ENCODE results near the gene C19orf81.
A peak's percentile ranks its signal among the peaks of the same experiment; 100 is the strongest.

Gene C19orf81

GRCh38 chr19:50629801-50630200 is 19.4 kb upstream of the C19orf81 start:
- DNase-seq: no peak

- no peak for DNase-seq
Observed at GRCh38 chr19:50632151-50632835, 17.0 kb upstream of the C19orf81 start.

DNA sequence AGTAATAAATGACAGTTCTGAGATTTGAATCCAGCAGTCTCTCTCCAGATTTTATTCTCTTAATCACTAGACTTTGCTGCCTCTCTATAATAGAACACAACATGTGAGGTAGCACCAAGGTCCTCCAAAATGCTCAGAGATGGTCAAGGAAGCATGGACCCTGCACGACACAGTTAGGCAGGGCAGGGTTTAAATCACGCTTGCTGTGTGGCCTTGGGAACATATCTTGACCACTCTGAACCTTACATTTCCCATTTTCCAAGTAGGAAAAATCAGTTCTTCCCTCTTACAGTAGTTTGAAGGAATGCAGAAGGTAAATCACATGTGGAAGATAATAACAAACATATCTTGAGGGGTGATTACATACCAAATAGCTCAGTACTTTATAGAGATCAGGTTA is 15.9 kb upstream of the C19orf81 start:
- no peak for DNase-seq

- no peak for DNase-seq
Observed at GRCh38 chr19:50633973-50634372, 15.3 kb upstream of the C19orf81 start.

DNA sequence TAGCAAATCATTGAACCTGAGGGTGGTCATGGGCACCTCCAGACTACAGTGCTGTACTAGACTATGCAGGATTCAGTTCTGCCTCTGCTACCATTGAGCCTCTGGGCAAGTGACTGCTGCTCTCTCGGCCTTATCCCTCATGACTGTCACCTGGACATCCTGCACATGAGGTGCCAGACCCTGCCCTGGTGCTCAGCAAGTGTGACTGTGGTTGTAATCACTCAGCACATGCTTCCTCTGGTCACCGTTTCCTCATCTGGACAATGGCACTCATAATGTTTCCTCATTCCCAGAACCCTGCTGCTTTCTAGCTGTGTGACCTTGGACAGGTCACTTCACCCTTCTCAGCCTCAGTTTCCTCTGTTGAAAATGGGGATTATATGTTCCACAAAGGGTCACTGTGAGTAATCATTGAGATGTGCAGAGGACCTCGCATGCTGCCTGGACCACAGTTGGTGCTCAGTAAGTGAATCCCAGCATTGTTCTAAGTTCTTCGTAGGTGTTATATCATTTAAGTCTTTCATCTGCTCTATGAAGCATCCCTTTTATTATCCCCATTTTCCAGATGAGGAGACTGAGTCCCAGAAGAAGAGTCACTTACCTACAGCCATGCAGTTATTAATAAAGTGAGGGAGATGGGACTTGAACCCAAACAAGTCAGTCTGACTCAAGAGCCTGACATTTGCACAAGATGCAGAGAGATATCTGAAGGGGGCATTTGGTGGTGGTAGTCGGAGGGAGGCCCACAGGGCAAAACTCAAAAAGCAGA is 12.7 kb upstream of the C19orf81 start:
- DNase-seq: no peak

- no peak for DNase-seq
Observed at GRCh38 chr19:50638600-50638999, 10.6 kb upstream of the C19orf81 start.

- DNase-seq: peak; percentile 25 to 50
Observed at GRCh38 chr19:50639121-50640112, 9.8 kb upstream of the C19orf81 start, which contains the start of gene SYT3. Gene SYT3 (minus strand): TSS chr19:50639881. CDS start chr19:50637411, 2,470 bp downstream.

- DNase-seq: no peak
Observed at GRCh38 chr19:50640368-50640767, 8.9 kb upstream of the C19orf81 start.

DNA sequence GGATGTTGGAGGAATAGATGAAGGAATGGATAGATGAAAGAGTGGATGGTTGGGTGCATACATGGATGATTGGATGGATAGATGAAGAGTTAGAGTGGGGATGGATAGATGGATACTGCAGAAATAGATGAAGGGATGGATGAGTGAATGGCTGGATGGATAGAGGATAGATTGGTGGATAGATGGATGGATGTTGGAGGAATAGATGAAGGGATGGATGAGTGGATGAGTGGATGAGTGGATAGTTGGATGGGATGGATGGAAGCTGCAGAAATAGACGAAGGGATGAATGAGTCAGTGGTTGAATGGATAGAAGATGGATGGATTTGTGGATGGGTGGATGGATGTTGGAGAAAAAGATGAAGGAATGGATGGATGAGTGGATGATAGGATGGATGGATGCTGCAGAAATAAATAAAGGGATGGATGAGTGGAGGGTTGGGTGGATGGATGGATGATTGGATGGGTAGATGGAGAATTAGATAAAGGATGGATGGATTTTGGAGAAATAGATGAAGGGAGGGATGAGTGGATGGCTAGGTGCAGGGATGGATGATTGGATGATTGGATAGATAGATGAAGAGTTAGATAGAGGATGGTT is 4.8 kb upstream of the C19orf81 start:
- no peak for DNase-seq

DNA sequence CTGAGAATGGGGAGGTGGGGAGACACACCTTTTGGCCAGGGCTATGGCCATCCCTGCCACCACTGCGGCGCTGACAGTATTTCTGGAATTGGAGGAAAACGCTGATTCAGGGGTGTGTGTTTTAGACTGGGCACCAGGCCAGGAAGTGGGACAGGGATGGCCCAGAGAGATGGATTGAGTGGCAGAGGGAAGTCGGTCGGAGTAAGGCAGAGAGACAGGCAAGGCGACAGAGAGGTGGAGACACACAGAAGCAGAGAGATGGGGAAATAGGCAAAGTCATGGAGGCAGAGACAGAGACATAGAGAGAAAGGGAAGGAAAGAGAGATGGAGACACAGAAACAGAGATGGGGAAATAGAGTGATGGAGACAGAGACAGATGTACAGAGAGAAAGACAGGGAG is 4.1 kb upstream of the C19orf81 start:
- no peak for DNase-seq

DNA sequence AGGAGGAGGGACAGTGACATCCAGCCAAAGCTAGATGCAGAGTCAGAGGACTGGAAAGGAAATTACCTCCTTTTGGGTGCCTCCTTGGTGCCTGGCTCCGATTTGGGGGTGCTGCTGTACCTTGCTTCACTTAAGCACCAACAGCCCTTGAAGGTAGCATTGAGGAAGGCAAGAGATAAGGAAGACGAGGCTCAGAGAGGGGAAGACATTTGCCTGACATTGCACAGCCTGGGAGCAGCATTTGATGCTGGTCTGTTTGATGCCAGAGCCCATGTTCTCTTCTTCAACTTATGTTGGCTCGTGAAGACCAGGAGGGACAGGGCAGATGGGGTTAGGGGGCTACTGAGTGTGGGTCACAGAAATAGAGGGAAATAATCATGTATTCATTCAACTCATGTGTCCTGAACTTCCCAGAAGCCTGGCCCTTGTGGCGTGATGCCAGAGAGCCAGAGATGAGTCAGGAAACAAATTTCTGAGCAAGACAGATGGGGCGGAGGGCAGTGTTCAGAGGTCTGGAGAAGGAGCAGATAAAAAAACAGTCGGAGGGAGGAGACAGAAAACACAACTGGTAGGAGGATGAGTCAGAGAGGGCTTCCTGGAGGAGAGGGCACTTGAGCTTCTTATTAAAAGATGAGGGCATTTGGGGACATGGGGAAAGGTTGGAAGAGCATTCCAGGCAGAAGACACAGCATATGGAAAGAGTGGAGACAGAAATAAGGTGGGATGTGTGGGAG is 3.0 kb upstream of the C19orf81 start:
- no peak for DNase-seq

GRCh38 chr19:50647879-50648615 is 1.2 kb upstream of the C19orf81 start:
- DNase-seq: no peak

- no peak for DNase-seq
Observed at GRCh38 chr19:50648659-50649058, 586 bp upstream of the C19orf81 start.

DNA sequence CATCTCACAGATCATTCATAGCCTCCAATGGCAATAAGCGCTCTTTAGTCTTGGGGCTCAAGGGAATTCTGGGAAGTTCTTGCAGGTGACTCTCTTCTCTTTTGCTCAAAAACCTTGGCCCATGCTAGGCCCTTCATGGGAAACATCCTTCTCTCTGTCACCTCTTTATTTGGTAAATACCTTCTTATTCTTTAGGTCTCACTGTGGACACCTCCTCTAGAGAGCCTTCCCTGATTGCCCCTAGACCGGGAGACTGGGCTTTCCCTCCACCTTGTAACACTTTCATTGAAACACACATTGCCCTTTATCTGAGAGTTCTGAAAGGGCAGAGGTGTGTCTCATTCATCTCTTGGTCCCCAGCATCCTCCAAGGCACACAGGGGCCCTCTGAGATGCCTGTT is 1.9 kb downstream of the C19orf81 start:
- DNase-seq: no peak

DNA sequence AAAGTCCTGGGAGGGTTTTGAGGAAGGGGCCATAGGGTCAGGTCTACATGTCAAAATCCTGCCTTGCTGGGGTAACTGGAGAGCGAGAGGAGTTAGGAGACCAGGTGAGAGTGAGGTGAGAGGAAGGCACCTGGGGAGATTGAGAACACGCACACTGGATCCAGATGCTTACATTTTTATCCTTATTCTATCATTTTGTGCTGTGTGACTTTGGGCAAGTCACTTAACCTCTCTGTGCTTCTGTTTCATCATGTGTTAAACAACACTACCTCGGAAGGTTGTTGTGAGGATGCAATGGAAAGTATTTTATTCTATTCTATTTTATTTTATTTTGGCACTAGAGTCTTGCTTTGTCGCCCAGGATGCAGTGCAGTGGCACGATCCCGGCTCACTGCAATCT is 3.5 kb downstream of the C19orf81 start:
- no peak for DNase-seq

- no peak for DNase-seq
Observed at GRCh38 chr19:50654882-50655281, 5.6 kb downstream of the C19orf81 start.

DNA sequence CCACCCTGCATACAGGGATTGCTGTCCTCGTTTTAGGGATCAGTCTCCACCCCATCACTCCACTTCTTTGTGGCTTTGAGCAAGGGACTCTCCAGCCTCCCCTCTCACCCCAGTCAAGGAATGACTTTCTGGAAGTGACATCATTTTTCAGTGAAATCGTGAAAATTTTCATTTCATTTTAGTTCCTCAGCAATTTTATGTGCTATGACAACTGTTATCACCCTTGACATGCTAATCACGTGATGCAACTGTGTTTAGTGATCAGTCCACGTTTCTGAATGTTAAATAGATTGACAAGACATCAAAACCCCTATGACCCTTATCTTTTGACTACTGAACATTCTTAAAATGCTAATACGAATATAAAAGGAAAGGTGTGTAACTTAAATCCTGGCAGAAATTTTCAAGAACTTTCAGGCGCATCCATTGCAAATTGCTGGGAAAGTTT is 8.0 kb downstream of the C19orf81 start:
- no peak for DNase-seq

DNA sequence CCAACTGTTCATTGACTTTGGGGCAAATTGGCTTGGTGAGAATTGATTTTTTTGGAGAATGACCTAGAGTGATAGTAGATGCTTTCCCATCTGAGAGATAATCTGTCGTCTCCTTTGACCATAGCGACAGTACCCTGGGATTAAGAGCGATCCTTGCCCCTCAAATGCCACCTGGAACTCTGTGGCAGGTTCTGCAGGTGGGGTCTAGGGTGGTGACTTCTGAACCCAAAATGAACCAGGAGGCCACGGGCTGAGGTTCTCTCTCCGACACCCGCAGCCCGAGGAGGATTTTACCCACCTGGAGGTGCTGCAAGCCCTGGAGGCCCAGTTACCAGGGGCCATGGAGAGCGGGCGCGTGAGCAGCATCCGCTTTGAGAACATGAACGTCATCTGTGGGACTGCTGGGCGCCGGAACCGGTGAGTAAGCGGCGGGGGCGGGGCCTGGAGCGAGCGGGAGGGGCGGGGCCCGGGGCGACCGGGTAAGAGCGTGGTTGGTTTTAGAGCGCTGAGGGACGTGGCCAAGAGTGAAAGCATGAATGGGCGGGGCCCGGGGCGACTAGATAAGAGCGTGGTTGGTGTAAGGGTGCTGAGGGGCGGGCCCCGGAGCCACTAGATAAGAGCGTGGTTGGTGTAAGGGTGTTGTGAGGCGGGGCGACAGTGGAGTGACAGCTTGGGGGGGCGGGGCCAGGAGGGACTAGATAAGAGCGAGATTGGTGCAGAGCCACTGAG is 8.6 kb downstream of the C19orf81 start:
- DNase-seq: peak; percentile 81 to 94

GRCh38 chr19:50658441-50659317 is 9.4 kb downstream of the C19orf81 start:
- peak; percentile 56 to 83 for DNase-seq
